Muscle layer of colon (tissue), 2 donors: ENCODE results near the gene EPHA8.

Experiments
- H3K27ac ChIP-seq: one replicate; pipeline ENCODE4 v1.7.0; 2013; ENCODE audit warnings: low read depth, mild to moderate bottlenecking, low read length, moderate library complexity
- H3K27me3 ChIP-seq, 2 donors: one replicate each; pipeline ENCODE4 v1.7.0; 2013; ENCODE audit warnings: low read length in 2 of 2, mild to moderate bottlenecking in 2 of 2; ENCODE audit not compliant: insufficient read depth in 2 of 2, control insufficient read depth in 1 of 2
- H3K36me3 ChIP-seq: one replicate; pipeline ENCODE4 v1.7.0; 2013; ENCODE audit warnings: mild to moderate bottlenecking, low read length; ENCODE audit not compliant: insufficient read depth
- H3K4me1 ChIP-seq: one replicate; pipeline ENCODE4 v1.7.0; 2013; ENCODE audit warnings: mild to moderate bottlenecking, low read length; ENCODE audit not compliant: insufficient read depth
- H3K4me3 ChIP-seq, 2 donors: one replicate each; pipeline ENCODE4 v1.7.0; 2013; ENCODE audit warnings: low read length in 2 of 2, low read depth in 1 of 2, mild to moderate bottlenecking in 1 of 2, moderate library complexity in 1 of 2
- H3K9ac ChIP-seq: one replicate; pipeline ENCODE4 v1.7.0; 2013; ENCODE audit warnings: low read length
- H3K9me3 ChIP-seq: one replicate; pipeline ENCODE4 v1.7.0; 2013; ENCODE audit warnings: mild to moderate bottlenecking, low read length
- donor health status: abdominal sarcoma.
- donor health status: Adenocarcinoma of cecum.

Gene EPHA8

GRCh38 chr1:22584970-22585369, 21.7 kb downstream of the EPHA8 start:
- peaks cover 0 to 7% of the 10 kb centered on the region in 2 donors for H3K27me3 ChIP-seq
- no peak overlapping the region for H3K9ac ChIP-seq
- H3K36me3 ChIP-seq: no peaks in the 10 kb centered on the region
- H3K9me3 ChIP-seq: no peaks in the 10 kb centered on the region
- H3K27ac ChIP-seq: no peak overlapping the region
- H3K4me3 ChIP-seq: no peak overlapping the region
- no peaks in the 10 kb centered on the region for H3K4me1 ChIP-seq

GRCh38 chr1:22585471-22585870, 22.2 kb downstream of the EPHA8 start:
- H3K4me3 ChIP-seq: no peak overlapping the region
- H3K27ac ChIP-seq: no peak overlapping the region
- H3K27me3 ChIP-seq: peaks cover 0 to 7% of the 10 kb centered on the region in 2 donors
- H3K9me3 ChIP-seq: no peaks in the 10 kb centered on the region
- H3K4me1 ChIP-seq: no peaks in the 10 kb centered on the region
- no peaks in the 10 kb centered on the region for H3K36me3 ChIP-seq
- no peak overlapping the region for H3K9ac ChIP-seq

- Histone ChIP-seq H3K4me1 (no peaks in the 10 kb centered on the region), H3K36me3 (no peaks in the 10 kb centered on the region), H3K27me3 (peaks cover 0 to 7% of the 10 kb centered on the region in 2 donors), H3K27ac (no peak overlapping the region), H3K9ac (no peak overlapping the region), H3K9me3 (no peaks in the 10 kb centered on the region), H3K4me3 (no peak overlapping the region)
These were observed 23.3 kb downstream of the EPHA8 start for GRCh38 chr1:22586356-22587130.

- H3K27me3 ChIP-seq: peaks cover 0 to 7% of the 10 kb centered on the region in 2 donors
- no peaks in the 10 kb centered on the region for H3K36me3 ChIP-seq
- H3K9ac ChIP-seq: no peak overlapping the region
- no peaks in the 10 kb centered on the region for H3K4me1 ChIP-seq
- H3K27ac ChIP-seq: no peak overlapping the region
- no peak overlapping the region for H3K4me3 ChIP-seq
- H3K9me3 ChIP-seq: no peaks in the 10 kb centered on the region
These were observed 24.0 kb downstream of the EPHA8 start for GRCh38 chr1:22587247-22587646.

GRCh38 chr1:22588899-22589422, 25.7 kb downstream of the EPHA8 start:
- Histone ChIP-seq H3K27me3 (peaks cover 0 to 15% of the 10 kb centered on the region in 2 donors), H3K9ac (no peak overlapping the region), H3K27ac (no peak overlapping the region), H3K36me3 (no peaks in the 10 kb centered on the region), H3K4me3 (no peak overlapping the region), H3K4me1 (no peaks in the 10 kb centered on the region), H3K9me3 (no peaks in the 10 kb centered on the region)

- Histone ChIP-seq H3K27ac (no peak overlapping the region), H3K9ac (no peak overlapping the region), H3K36me3 (no peaks in the 10 kb centered on the region), H3K4me3 (no peak overlapping the region), H3K27me3 (peaks cover 0 to 22% of the 10 kb centered on the region in 2 donors), H3K4me1 (no peaks in the 10 kb centered on the region), H3K9me3 (no peaks in the 10 kb centered on the region)
These were observed 28.3 kb downstream of the EPHA8 start for GRCh38 chr1:22591576-22591975.

GRCh38 chr1:22592051-22592450, 28.8 kb downstream of the EPHA8 start:
- Histone ChIP-seq H3K9me3 (no peaks in the 10 kb centered on the region), H3K9ac (no peak overlapping the region), H3K27ac (no peak overlapping the region), H3K36me3 (no peaks in the 10 kb centered on the region), H3K4me3 (no peak overlapping the region), H3K4me1 (no peaks in the 10 kb centered on the region), H3K27me3 (peaks cover 0 to 22% of the 10 kb centered on the region in 2 donors)

- no peaks in the 10 kb centered on the region for H3K4me1 ChIP-seq
- H3K36me3 ChIP-seq: no peaks in the 10 kb centered on the region
- H3K9me3 ChIP-seq: no peaks in the 10 kb centered on the region
- no peak overlapping the region for H3K27ac ChIP-seq
- no peak overlapping the region for H3K4me3 ChIP-seq
- H3K9ac ChIP-seq: no peak overlapping the region
- peaks cover 0 to 30% of the 10 kb centered on the region in 2 donors for H3K27me3 ChIP-seq
These were observed 29.9 kb downstream of the EPHA8 start for GRCh38 chr1:22592919-22593790.

- Histone ChIP-seq H3K9me3 (no peaks in the 10 kb centered on the region), H3K27ac (no peak overlapping the region), H3K4me1 (no peaks in the 10 kb centered on the region), H3K36me3 (no peaks in the 10 kb centered on the region), H3K9ac (no peak overlapping the region), H3K27me3 (peaks cover 0 to 27% of the 10 kb centered on the region in 2 donors), H3K4me3 (no peak overlapping the region)
These were observed 31.1 kb downstream of the EPHA8 start for GRCh38 chr1:22594396-22594795.

- H3K9ac ChIP-seq: no peak overlapping the region
- H3K4me1 ChIP-seq: no peaks in the 10 kb centered on the region
- H3K9me3 ChIP-seq: no peaks in the 10 kb centered on the region
- no peaks in the 10 kb centered on the region for H3K36me3 ChIP-seq
- peaks cover 0 to 27% of the 10 kb centered on the region in 2 donors for H3K27me3 ChIP-seq
- no peak overlapping the region for H3K27ac ChIP-seq
- H3K4me3 ChIP-seq: no peak overlapping the region
These were observed 31.8 kb downstream of the EPHA8 start for GRCh38 chr1:22595108-22595507.

- Histone ChIP-seq H3K4me3 (no peak overlapping the region), H3K9ac (no peak overlapping the region), H3K36me3 (no peaks in the 10 kb centered on the region), H3K4me1 (no peaks in the 10 kb centered on the region), H3K27me3 (peaks cover 0 to 42% of the 10 kb centered on the region in 2 donors), H3K9me3 (no peaks in the 10 kb centered on the region), H3K27ac (no peak overlapping the region)
These were observed 34.1 kb downstream of the EPHA8 start for GRCh38 chr1:22597301-22597965.
